Suprapubic skin (tissue), 4 donors: Measurements from ENCODE around the gene ADAMTS17. TPM values are rescaled to one million over a fixed set of nuclear protein-coding genes. Genes with fewer than 3 reads are reported as not detected.

ENCODE experiments used
- DNase-seq, 2 donors: peaks; one replicate each; pipeline ENCODE4 v3.0.0-alpha.2; 2019; ENCODE audit warnings: low spot score in 2 of 2
- H3K27ac ChIP-seq: fragments of 200-600 bp; sonication (generic); one replicate; pipeline ENCODE4 v1.5.1; 2019
- H3K27me3 ChIP-seq: fragments of 200-600 bp; sonication (generic); one replicate; pipeline ENCODE4 v1.5.1; 2019
- H3K36me3 ChIP-seq: fragments of 200-600 bp; sonication (generic); one replicate; pipeline ENCODE4 v1.5.1; 2019
- H3K4me1 ChIP-seq: fragments of 200-600 bp; sonication (generic); one replicate; pipeline ENCODE4 v1.5.1; 2019
- H3K4me3 ChIP-seq: fragments of 200-600 bp; sonication (generic); one replicate; pipeline ENCODE4 v1.5.1; 2019; ENCODE audit warnings: mild to moderate bottlenecking
- H3K9me3 ChIP-seq: fragments of 200-600 bp; sonication (generic); one replicate; pipeline ENCODE4 v1.5.1; 2019
- CTCF ChIP-seq, 2 donors: fragments of 200-600 bp in 1 of 2; fragments of 450-650 bp in 1 of 2; sonication (generic) in 1 of 2; IDR thresholded peaks; one replicate each; pipeline ENCODE4 v1.5.1; 2016 to 2019; ENCODE audit warnings: antibody characterized with exemption in 2 of 2, mild to moderate bottlenecking in 1 of 2, moderate library complexity in 1 of 2
- EP300 ChIP-seq: sonication (generic); formaldehyde crosslinking; IDR thresholded peaks from one replicate; pipeline ENCODE4 v1.6.1; 2017; ENCODE audit warnings: antibody characterized with exemption
- POLR2A ChIP-seq, 2 donors: fragments of 450-650 bp; IDR thresholded peaks; one replicate each; pipeline ENCODE4 v1.6.1; 2017; ENCODE audit warnings: antibody characterized with exemption in 2 of 2, mild to moderate bottlenecking in 2 of 2, moderate library complexity in 2 of 2
- POLR2AphosphoS5 ChIP-seq, 3 donors: sonication (generic); formaldehyde crosslinking; IDR thresholded peaks; one replicate each; pipeline ENCODE4 v1.6.1; 2017; ENCODE audit warnings: antibody characterized with exemption in 3 of 3
- WGBS: methylation state at CpG from one replicate; pipeline ENCODE4 v1.1.5; 2018; 5-methylcytosine and 5-hydroxymethylcytosine counted together
- total RNA-seq, 4 donors: library from RNA; depleted of rRNA; stranded (reverse); fragments of >200 nt; gene quantifications; one replicate each; pipeline ENCODE4 v1.1.0, GENCODE V29; 2016

Gene ADAMTS17
- total RNA-seq, 4 donors from 2014 or later: 4.2 to 12.3 (median 6.3) TPM

GRCh38 chr15:99923711-99924110 is 418.1 kb downstream of the ADAMTS17 start:
- Histone ChIP-seq H3K36me3 (no peaks in the 10 kb centered on the region), H3K27ac (no peak overlapping the region), H3K27me3 (no peaks in the 10 kb centered on the region), H3K4me1 (peaks cover 8% of the 10 kb centered on the region), H3K9me3 (no peaks in the 10 kb centered on the region), H3K4me3 (no peak overlapping the region)
- TF ChIP-seq CTCF (IDR thresholded peaks at IDR 0.05): no peak
- no peak for TF ChIP-seq POLR2A (IDR thresholded peaks at IDR 0.05)
- TF ChIP-seq POLR2AphosphoS5 (IDR thresholded peaks at IDR 0.05): no peak
- no peak for TF ChIP-seq EP300
- 74% methylated on average over 3 of the region's 3 CpGs for WGBS
- no peak for DNase-seq

Other genes with a start within 250 kb of the ADAMTS17 start
- 100 to 1,000 TPM; 106 to 151 (median 120) TPM for gene CERS3, start 187.0 kb upstream of the ADAMTS17 start, total RNA-seq